ENCODE measurements around the gene STK11.

The STK11 gene

GRCh38 chr19:1205114-1206099 lies at the start of gene STK11:
TSS of gene STK11 (plus strand) at chr19:1205778. CDS start at chr19:1206914, 1,136 bp downstream.
- H3K27ac ChIP-seq = peak within 1 kb of the TSS; percentile 97
- DNase-seq (ENCODE audit: low read depth, low spot score) = peak; percentile 83

GRCh38 chr19:1156305-1156801 lies 49.2 kb upstream of the STK11 start:
- H3K27ac ChIP-seq = no peak overlapping the region
- DNase-seq (ENCODE audit: low read depth, low spot score) = no peak

GRCh38 chr19:1156830-1157615 lies 48.6 kb upstream of the STK11 start:
- DNase-seq (ENCODE audit: low read depth, low spot score) = no peak
- H3K27ac ChIP-seq = no peak overlapping the region

- no peak for DNase-seq (ENCODE audit: low read depth, low spot score)
- no peak overlapping the region for H3K27ac ChIP-seq
Measured at GRCh38 chr19:1157931-1158884, 47.4 kb upstream of the STK11 start.

GRCh38 chr19:1158885-1159448 lies 46.6 kb upstream of the STK11 start:
- DNase-seq (ENCODE audit: low read depth, low spot score) = no peak
- H3K27ac ChIP-seq = no peak overlapping the region

GRCh38 chr19:1159864-1160595 lies 45.5 kb upstream of the STK11 start:
- DNase-seq (ENCODE audit: low read depth, low spot score) = no peak

GRCh38 chr19:1161716-1162115 lies 43.9 kb upstream of the STK11 start:
- H3K27ac ChIP-seq = no peak overlapping the region
- no peak for DNase-seq (ENCODE audit: low read depth, low spot score)

More at GRCh38 chr19:1159864-1160595, 45.5 kb upstream of the STK11 start:
- no peak overlapping the region for H3K27ac ChIP-seq

- no peak for DNase-seq (ENCODE audit: low read depth, low spot score)
- H3K27ac ChIP-seq = no peak overlapping the region
Measured at GRCh38 chr19:1162404-1163282, 42.9 kb upstream of the STK11 start.

- DNase-seq (ENCODE audit: low read depth, low spot score) = no peak
- H3K27ac ChIP-seq = no peak overlapping the region
Measured at GRCh38 chr19:1163283-1163933, 42.2 kb upstream of the STK11 start.

GRCh38 chr19:1163934-1164683 lies 41.5 kb upstream of the STK11 start:
- no peak overlapping the region for H3K27ac ChIP-seq
- DNase-seq (ENCODE audit: low read depth, low spot score) = no peak

GRCh38 chr19:1164684-1165531 lies 40.7 kb upstream of the STK11 start:
- DNase-seq (ENCODE audit: low read depth, low spot score) = no peak
- no peak overlapping the region for H3K27ac ChIP-seq

GRCh38 chr19:1166872-1167573 lies 38.6 kb upstream of the STK11 start:
- no peak overlapping the region for H3K27ac ChIP-seq
- no peak for DNase-seq (ENCODE audit: low read depth, low spot score)

GRCh38 chr19:1167687-1168571 lies 37.6 kb upstream of the STK11 start:
- DNase-seq (ENCODE audit: low read depth, low spot score) = no peak
- peak overlapping the region; percentile 77 for H3K27ac ChIP-seq
